CD4-positive, alpha-beta T cell (primary cell): Measurements from ENCODE around the gene OSBPL1A. TPM values are rescaled to one million over a fixed set of nuclear protein-coding genes. Genes with fewer than 3 reads are reported as not detected.

ENCODE experiments used
- ATAC-seq: fragments of 200-7000 bp; cut with Tn5 transposase; one replicate; pipeline ENCODE4 v1.10.0; 2022; ENCODE audit warnings: mild to moderate bottlenecking; ENCODE audit not compliant: poor library complexity
- CTCF ChIA-PET: fragments of 350-600 bp; sonication (Branson Sonifier 250); formaldehyde crosslinking; loops from one replicate; lab custom pipeline; 2021; ENCODE audit warnings: antibody characterized with exemption, inconsistent platforms; lab: Charles Lee
- POLR2A ChIA-PET: fragments of 350-600 bp; sonication (Branson Sonifier 250); formaldehyde crosslinking; loops from one replicate; lab custom pipeline; 2021; ENCODE audit warnings: antibody characterized with exemption, inconsistent platforms; lab: Charles Lee
- DNase-seq, 14 experiments: peaks; one replicate each; pipeline ENCODE4 v3.0.0-alpha.2; 2013 to 2020; ENCODE audit warnings: mixed read lengths in 2 of 14
- H3K27ac ChIP-seq, 2 donors: one replicate each; pipeline versions ENCODE4 v1.5.1 to v1.7.0; 2013; ENCODE audit warnings: low read length in 2 of 2, low read depth in 1 of 2, mild to moderate bottlenecking in 1 of 2
- H3K27me3 ChIP-seq, 2 experiments: 1 replicate in 1 of 2; 2 replicates in 1 of 2; pipeline versions ENCODE4 v1.6.1 to v1.7.0; 2013; ENCODE audit warnings: low read length in 2 of 2, control low read depth in 1 of 2, mild to moderate bottlenecking in 1 of 2, moderate library complexity in 1 of 2; ENCODE audit not compliant: insufficient read depth in 2 of 2, control insufficient read depth in 1 of 2
- H3K36me3 ChIP-seq: one replicate; pipeline ENCODE4 v1.6.1; 2013; ENCODE audit warnings: low read length, control low read depth; ENCODE audit not compliant: insufficient read depth
- H3K4me1 ChIP-seq: one replicate; pipeline ENCODE4 v1.6.1; 2013; ENCODE audit warnings: low read length, control low read depth; ENCODE audit not compliant: insufficient read depth
- H3K4me3 ChIP-seq: one replicate; pipeline ENCODE4 v1.5.1; 2013; ENCODE audit warnings: mild to moderate bottlenecking, low read length, moderate library complexity
- H3K9me3 ChIP-seq, 2 experiments: 1 replicate in 1 of 2; 2 replicates in 1 of 2; pipeline versions ENCODE4 v1.6.1 to v1.7.0; 2013; ENCODE audit warnings: low read length in 2 of 2, mild to moderate bottlenecking in 2 of 2, control low read depth in 1 of 2, moderate library complexity in 1 of 2; ENCODE audit not compliant: control insufficient read depth in 1 of 2, insufficient read depth in 1 of 2
- H3K27ac Mint-ChIP-seq: one replicate; pipeline ENCODE4 v1.8.0; 2020; ENCODE audit warnings: mixed read lengths
- H3K27me3 Mint-ChIP-seq: one replicate; pipeline ENCODE4 v1.8.0; 2021; ENCODE audit warnings: mixed read lengths
- H3K36me3 Mint-ChIP-seq: one replicate; pipeline ENCODE4 v1.8.0; 2021; ENCODE audit warnings: low read depth, mixed read lengths
- H3K4me1 Mint-ChIP-seq: one replicate; pipeline ENCODE4 v1.8.0; 2021; ENCODE audit warnings: low read depth, mixed read lengths
- H3K4me3 Mint-ChIP-seq: one replicate; pipeline ENCODE4 v1.8.0; 2020; ENCODE audit warnings: mild to moderate bottlenecking, mixed read lengths
- H3K9me3 Mint-ChIP-seq: one replicate; pipeline ENCODE4 v1.8.0; 2020; ENCODE audit warnings: mixed read lengths
- CTCF ChIP-seq: fragments of 200-600 bp; IDR thresholded peaks from one replicate; pipeline ENCODE4 v1.8.0; 2022; ENCODE audit warnings: antibody characterized with exemption, mild to moderate bottlenecking
- intact Hi-C, 2 experiments: fragments of 100-400 bp; cut with DNase I in 1 of 2; cut with micrococcal nuclease in 1 of 2; formaldehyde crosslinking; loops; one replicate each; pipeline versions ENCODE4 v1.15.1 to v1.9.0; 2023 to 2025; cut with DNase I, micrococcal nuclease
- total RNA-seq, 174 experiments: library from RNA in 2 of 174; stranded (reverse) in 2 of 174; gene quantifications; one replicate each; pipeline ENCODE4 v1.2.3 and lab custom pipeline; 2021 to 2026

OSBPL1A gene
- total RNA-seq, 2 experiments from 2014 or later, result 2.7 TPM

GRCh38 chr18:24187689-24188088, 209.9 kb downstream of the OSBPL1A start:
- CTCF ChIA-PET, result no interaction called here
- intact Hi-C loops, result no loop called here
- H3K27ac Mint-ChIP-seq, result no peak overlapping the region

DNA sequence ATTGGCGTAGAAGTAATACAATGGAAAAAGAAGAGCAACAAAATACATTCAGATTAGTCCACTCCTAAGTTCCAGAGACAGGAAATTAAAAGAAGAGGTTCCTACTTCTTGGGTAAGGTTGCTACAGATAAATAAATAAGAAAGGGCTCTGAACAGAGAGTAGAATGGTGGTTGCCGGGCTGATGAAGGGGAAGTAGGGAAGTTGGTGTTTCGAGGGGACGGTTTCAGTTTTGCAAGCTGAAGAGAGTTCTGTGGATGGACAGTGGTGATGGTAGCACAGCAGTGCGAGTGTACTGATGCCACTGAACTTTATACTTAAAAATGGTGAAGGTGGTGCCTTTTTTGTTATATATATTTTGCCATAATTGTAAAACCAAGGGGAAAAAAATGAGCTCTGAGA, 210.6 kb downstream of the OSBPL1A start:
- Mint-ChIP-seq H3K27ac (no peak overlapping the region), H3K36me3 (no peaks in the 10 kb centered on the region), H3K9me3 (no peaks in the 10 kb centered on the region), H3K4me3 (no peak overlapping the region), H3K4me1 (no peaks in the 10 kb centered on the region), H3K27me3 (no peaks in the 10 kb centered on the region)
- DNase-seq (peak in 1 of 14 experiments; percentile 1), ATAC-seq (no peak)
- Histone ChIP-seq H3K4me1 (no peaks in the 10 kb centered on the region), H3K36me3 (no peaks in the 10 kb centered on the region), H3K27me3 (no peaks in the 10 kb centered on the region), H3K27ac (no peak overlapping the region), H3K4me3 (no peak overlapping the region), H3K9me3 (no peaks in the 10 kb centered on the region)
- intact Hi-C loops, result no loop called here
- CTCF ChIA-PET, result no interaction called here
- no peak for TF ChIP-seq CTCF
- POLR2A ChIA-PET, result no interaction called here

More at GRCh38 chr18:24187689-24188088, 209.9 kb downstream of the OSBPL1A start:
- Histone ChIP-seq H3K4me1 (no peaks in the 10 kb centered on the region), H3K4me3 (no peak overlapping the region), H3K9me3 (no peaks in the 10 kb centered on the region), H3K27ac (no peak overlapping the region), H3K27me3 (no peaks in the 10 kb centered on the region), H3K36me3 (no peaks in the 10 kb centered on the region)
- no peaks in the 10 kb centered on the region for H3K27me3 Mint-ChIP-seq
- DNase-seq (no peak), ATAC-seq (no peak)
- no peak overlapping the region for H3K4me3 Mint-ChIP-seq
- no peaks in the 10 kb centered on the region for H3K4me1 Mint-ChIP-seq
- no peaks in the 10 kb centered on the region for H3K9me3 Mint-ChIP-seq
- no peaks in the 10 kb centered on the region for H3K36me3 Mint-ChIP-seq
- POLR2A ChIA-PET, result no interaction called here
- no peak for TF ChIP-seq CTCF

DNA sequence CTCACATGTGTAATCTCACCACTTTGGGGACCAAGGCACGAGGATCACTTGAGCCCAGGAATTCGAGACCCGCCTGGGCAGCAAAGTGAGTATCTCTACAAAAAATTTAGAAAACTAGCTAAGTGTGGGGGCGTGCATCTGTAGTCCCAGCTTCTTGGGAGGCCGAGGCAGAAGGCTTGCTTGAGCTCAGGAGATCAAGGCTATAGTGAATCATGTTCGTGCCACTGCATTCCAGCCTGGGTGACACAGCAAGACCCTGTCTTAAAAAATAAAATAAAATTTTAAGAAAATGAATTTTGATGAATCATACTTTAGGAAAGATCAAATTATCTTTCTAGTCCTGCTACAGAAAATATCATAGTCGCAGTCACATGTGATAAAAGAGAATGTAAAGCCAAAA, 211.8 kb downstream of the OSBPL1A start:
- no peak overlapping the region for H3K27ac ChIP-seq
- ChIA-PET CTCF (no interaction called here), POLR2A (no interaction called here)
- H3K27me3 ChIP-seq, result no peaks in the 10 kb centered on the region
- H3K9me3 Mint-ChIP-seq, result no peaks in the 10 kb centered on the region
- no peaks in the 10 kb centered on the region for H3K4me1 ChIP-seq
- H3K36me3 ChIP-seq, result no peaks in the 10 kb centered on the region
- DNase-seq (no peak), ATAC-seq (no peak)
- H3K4me1 Mint-ChIP-seq, result no peaks in the 10 kb centered on the region
- intact Hi-C loops, result no loop called here
- H3K27me3 Mint-ChIP-seq, result no peaks in the 10 kb centered on the region
- H3K36me3 Mint-ChIP-seq, result no peaks in the 10 kb centered on the region
- no peak overlapping the region for H3K4me3 Mint-ChIP-seq
- H3K4me3 ChIP-seq, result no peak overlapping the region
- TF ChIP-seq CTCF, result no peak
- H3K9me3 ChIP-seq, result no peaks in the 10 kb centered on the region
- no peak overlapping the region for H3K27ac Mint-ChIP-seq
